NCI-H146 (cell line): ENCODE data around the gene SUSD2.

Experiments
- DNase-seq: peaks from one replicate; lab custom pipeline; 2025; lab: John Stamatoyannopoulos, UW

The SUSD2 gene

DNA sequence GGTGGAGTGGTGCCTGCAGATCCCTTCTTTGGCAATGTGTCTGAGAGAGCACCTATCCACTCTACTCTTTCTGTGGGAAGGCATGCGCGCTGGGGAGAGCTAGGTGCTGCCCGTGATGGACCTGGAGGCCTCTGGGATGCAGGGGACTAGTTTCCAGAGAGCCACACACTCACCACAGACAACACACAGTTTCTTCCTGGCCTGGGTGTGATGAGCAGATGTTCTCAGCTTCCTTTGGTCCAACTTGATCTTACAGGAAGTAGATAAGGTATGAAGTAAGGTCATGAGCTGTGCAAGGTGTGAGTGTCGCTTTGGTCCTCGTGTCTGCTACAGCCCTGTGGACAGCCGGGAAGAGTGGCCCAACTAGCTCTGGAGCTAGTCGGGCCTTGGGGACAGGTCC, 27.3 kb upstream of the SUSD2 start:
- DNase-seq = no peak

DNA sequence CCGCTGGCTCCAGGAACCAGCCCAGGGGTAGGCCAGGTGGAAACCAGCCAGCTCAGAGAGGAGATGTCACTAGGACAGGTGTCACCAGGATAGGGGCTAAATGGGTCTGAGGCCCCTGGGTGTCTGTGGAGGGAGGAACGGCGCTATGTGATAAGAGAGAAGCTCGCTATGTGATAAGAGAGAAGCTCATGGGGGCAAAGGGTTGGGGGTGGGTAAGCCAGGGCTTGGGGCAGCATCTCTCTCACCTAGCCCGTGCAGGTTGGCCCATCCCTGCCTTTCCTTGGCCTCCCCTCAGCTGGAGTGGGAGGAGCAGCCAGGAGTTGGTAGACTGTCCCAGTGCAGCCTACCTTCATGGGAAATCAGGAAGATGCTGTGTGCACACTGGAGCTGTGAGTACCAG, 26.5 kb upstream of the SUSD2 start:
- no peak for DNase-seq

GRCh38 chr22:24155627-24156140, 25.6 kb upstream of the SUSD2 start:
- peak; percentile 17 for DNase-seq

DNA sequence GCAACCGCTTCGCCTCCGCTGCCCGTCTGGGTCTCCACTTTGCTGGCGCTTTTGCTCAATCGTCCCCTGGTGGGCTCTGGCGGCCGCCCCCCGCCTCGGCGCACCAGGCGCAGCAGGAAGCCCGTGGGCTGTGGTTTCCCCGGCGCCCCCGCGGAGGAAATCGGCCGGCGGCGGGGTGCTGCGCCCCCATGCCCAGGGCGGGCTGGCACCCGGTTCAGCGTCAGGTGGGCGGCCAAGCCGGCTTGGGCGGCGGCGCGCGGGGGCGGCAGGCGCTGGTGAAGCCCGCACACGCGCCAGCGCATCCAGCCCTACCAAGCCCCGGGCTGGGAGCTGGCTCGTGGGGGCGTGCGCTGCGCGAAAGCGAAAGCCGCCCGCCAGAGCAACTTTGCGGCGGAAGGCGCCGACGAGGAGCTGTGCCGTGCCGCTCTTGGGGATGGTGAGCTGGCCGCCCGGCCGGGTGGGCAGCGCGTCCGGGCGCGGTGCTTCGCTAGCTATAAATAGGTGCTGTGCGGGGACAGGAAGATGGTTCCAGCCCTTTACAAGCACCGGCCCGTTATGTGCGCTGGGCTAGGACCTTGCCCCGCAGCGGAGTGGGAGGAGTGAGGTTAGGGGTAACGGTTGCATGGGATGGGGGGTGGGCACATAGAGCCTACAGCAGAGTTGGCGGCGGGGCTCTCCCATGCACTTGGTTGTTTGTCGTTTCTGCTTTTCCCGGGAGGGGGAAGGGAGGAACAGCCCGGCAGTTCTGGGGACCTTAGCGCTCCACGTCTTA, 25.0 kb upstream of the SUSD2 start:
- DNase-seq = peak; percentile 20

GRCh38 chr22:24156913-24157821, 24.1 kb upstream of the SUSD2 start:
- DNase-seq = peak; percentile 86

DNA sequence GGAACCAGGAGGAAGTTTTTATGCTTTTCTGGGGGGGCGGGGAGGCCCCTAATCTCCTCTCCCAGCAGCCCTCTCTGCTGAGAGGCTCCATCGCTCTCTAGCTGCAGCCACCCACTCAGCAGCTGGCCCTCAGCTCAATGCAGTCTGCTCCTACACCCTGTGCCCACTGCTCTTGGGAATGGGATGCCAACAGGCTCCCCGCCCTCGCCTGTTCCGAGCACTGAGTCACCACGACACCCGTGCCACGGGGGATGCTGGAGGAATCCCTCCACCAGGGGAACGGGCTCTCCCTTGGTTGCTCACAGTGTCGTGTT, 23.5 kb upstream of the SUSD2 start:
- DNase-seq = no peak

DNA sequence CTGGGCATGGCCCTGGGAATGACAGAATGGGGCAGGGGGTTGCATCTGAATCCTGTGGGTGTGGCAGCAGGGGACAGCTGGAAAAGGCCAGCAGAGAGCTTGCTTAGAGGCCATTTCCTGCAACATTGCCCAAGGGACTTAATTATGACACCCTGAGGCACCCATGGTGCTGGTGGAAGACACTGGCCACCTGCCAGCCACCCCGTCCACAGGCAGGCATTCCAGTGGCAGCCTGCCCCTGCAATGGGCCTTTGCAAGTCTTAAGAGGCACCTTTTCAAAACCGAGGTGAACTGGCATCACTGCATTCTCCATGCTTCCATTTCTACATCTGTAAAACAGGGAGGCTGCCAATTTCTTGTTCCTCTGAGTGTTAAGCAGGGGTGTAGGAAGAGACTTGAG, 21.6 kb upstream of the SUSD2 start:
- peak; percentile 29 for DNase-seq

DNA sequence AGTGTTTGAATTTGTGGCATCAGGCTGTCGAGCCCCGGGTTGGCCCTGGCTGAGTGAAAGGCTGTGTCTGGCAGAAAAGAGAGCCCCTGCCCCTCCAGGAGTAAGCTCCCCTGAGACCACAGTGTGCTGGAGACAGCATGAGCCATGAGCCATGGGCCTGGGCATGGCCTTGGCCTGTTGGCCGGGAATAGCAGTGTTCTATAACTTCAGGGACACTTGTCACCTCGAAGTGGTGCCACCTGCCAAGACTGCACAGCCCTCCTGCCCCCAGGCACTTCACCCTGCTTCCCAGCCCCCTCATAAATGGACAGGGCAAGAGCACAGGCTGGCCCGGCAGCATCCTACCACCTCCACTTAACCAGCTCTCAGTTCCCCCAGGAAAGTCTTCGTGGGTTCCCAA, 20.7 kb upstream of the SUSD2 start:
- DNase-seq = no peak

DNA sequence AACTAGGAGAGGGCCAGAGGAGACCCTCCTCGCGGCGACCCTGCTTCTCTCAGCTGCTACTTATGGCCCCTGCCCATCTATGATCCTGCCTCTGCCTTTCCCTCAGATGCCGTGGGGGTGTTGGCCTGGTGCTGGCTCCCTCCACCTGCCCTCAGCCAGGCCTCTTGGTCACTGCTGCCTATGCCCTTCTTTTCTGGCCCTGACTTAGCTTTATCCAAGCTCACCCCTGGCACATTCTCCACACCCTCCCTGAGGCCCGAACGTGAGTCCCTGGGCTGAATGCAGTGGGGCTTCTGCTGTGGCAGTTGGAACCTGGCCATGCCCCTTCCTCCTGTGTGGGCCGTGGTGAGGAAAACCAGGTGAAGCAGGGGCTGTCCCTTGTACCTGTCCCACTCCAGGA, 19.8 kb upstream of the SUSD2 start:
- DNase-seq = no peak

- DNase-seq = no peak
These were observed 19.4 kb upstream of the SUSD2 start for GRCh38 chr22:24161909-24162308.

DNA sequence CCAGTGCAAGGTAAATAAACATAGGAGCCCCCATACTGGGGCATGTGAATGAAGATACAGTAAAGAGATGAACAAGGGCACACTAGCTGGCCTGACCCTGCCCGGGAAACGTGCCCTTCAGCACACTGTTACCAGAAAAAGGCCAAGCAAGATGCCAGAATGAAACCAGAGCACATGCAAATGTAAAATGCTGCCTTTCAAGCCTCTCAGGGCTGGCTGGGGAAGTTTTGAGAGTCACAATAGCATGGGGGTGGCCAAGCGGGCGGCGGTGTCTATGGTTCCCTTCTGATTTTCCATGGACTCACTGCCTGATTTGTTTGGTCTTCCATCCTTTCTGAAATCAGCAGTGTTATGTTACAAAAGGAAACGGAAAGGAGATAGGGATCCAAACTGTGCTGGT, 18.9 kb upstream of the SUSD2 start:
- no peak for DNase-seq

GRCh38 chr22:24164243-24164642, 17.0 kb upstream of the SUSD2 start:
- DNase-seq = no peak

GRCh38 chr22:24164940-24165339, 16.3 kb upstream of the SUSD2 start:
- no peak for DNase-seq

GRCh38 chr22:24165673-24166072, 15.6 kb upstream of the SUSD2 start:
- DNase-seq = no peak

DNA sequence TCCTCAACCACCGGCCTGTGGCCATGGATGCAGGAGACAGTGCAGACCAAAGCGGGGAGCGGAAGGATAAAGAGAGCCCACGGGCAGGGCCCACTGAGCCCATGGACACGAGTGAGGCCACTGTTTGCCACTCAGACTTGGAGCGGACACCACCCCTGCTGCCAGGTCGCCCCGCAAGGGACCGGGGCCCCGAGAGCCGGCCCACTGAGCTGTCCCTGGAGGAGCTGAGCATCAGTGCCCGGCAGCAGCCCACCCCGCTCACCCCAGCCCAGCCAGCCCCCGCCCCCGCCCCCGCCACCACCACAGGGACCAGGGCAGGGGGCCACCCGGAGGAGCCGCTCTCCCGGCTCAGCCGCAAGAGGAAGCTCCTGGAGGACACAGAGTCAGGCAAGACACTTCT, 14.5 kb upstream of the SUSD2 start:
- DNase-seq = no peak

GRCh38 chr22:24169439-24170058, 11.7 kb upstream of the SUSD2 start:
- DNase-seq = no peak

- DNase-seq = peak; percentile 47
These were observed 11.1 kb upstream of the SUSD2 start for GRCh38 chr22:24170188-24170587.

GRCh38 chr22:24170632-24171031, 10.7 kb upstream of the SUSD2 start:
- no peak for DNase-seq

DNA sequence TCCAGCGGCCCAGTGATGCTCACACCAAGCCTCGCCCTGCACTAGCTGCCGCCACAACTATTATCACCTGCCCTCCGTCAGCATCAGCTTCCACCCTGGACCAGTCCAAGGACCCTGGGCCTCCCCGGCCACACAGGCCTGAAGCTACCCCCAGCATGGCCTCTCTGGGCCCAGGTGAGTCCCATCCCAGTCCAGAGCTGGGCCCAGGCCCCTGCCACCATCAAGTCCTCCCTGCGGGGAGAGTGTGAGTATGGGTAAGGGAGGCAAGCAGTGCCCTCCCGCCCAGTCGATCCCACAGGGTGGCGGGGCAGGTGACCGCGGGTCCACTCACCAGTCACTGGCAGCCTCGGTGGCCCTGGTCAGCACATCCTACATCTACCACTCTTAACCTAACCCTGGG, 9.5 kb upstream of the SUSD2 start:
- DNase-seq = no peak

DNA sequence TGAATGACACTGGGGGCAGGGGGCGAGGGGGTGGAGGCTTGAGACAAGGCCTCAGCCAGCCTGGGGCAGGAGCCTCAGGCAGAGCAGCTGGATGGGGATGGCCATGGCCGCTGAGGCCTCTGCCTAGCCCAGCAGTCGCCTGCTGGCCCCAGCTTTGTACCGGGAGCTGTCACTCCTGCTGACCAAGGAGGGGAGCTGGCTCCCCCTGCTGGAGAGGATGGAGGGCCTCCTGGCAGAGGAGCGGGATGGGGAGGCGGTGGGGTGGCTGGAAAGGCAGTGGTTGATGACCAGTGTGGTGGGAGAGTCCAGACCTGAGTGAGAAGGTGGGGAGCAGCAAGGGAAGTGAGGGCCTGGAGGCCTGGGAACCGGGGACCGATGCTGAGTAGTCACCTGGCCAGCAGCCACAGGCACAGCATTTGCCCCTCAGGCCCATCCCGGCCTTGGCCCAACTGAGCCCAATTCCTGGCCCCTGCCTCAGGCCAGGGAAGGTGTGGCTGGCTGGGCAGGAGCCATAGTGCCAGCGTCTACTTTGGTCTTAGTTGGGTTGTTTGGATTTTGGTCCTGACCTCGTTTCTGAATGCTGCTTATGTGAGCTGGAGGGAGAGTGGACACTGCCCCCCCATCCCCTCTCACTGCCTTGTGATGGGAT, 6.0 kb upstream of the SUSD2 start:
- peak; percentile 56 for DNase-seq

GRCh38 chr22:24176040-24176439, 5.2 kb upstream of the SUSD2 start:
- no peak for DNase-seq

- no peak for DNase-seq
These were observed 4.7 kb upstream of the SUSD2 start for GRCh38 chr22:24176630-24177029.
